Measurements from ENCODE around the gene AGPAT2.

AGPAT2 gene

DNA sequence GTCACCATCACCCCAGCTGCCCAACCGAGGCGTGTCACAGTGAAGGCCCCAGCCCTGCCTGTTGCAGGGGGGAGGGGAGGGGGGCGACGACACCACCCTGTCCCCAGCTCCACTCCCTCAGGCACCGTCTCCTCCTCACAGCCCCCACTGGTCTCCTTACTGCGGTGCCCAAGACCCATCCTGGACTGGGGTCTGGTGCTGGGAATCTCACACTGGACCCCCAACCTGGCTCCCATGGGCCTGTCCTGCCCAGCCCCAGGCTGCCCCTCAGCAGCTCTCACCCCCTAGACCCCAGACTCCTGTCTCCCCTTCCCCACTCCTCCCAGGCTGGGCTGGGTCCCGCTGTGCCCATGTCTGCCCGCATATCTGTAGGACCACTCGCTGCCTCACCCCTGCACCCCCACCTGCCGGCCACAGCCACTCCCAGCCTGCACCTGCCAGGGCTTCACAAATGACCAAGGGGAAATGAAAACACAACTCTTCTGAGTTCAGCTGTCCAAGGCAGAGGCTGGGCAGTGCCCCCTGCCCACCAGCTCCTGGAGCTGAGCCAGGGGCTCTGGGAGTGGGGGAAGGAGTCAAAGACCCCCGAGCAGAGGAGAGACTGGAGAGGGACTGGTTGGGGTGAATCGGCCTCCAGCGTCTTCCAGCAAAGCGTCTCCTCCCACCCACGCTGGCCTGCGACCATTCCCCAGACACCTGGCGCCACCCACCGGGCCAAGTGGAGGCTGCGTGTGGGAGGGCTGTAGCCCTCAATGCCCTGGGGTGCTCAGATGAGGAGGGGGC is 57.2 kb downstream of the AGPAT2 start:
- TF ChIP-seq, protein P1, sequence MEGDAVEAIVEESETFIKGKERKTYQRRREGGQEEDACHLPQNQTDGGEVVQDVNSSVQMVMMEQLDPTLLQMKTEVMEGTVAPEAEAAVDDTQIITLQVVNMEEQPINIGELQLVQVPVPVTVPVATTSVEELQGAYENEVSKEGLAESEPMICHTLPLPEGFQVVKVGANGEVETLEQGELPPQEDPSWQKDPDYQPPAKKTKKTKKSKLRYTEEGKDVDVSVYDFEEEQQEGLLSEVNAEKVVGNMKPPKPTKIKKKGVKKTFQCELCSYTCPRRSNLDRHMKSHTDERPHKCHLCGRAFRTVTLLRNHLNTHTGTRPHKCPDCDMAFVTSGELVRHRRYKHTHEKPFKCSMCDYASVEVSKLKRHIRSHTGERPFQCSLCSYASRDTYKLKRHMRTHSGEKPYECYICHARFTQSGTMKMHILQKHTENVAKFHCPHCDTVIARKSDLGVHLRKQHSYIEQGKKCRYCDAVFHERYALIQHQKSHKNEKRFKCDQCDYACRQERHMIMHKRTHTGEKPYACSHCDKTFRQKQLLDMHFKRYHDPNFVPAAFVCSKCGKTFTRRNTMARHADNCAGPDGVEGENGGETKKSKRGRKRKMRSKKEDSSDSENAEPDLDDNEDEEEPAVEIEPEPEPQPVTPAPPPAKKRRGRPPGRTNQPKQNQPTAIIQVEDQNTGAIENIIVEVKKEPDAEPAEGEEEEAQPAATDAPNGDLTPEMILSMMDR (conservative IDR thresholded peaks at IDR 0.05), result no peak; the same call in 1 of the 2 replicates
- TF ChIP-seq ZFX (IDR thresholded peaks at IDR 0.05), result no peak
- no peak overlapping the region for H3K27ac ChIP-seq

DNA sequence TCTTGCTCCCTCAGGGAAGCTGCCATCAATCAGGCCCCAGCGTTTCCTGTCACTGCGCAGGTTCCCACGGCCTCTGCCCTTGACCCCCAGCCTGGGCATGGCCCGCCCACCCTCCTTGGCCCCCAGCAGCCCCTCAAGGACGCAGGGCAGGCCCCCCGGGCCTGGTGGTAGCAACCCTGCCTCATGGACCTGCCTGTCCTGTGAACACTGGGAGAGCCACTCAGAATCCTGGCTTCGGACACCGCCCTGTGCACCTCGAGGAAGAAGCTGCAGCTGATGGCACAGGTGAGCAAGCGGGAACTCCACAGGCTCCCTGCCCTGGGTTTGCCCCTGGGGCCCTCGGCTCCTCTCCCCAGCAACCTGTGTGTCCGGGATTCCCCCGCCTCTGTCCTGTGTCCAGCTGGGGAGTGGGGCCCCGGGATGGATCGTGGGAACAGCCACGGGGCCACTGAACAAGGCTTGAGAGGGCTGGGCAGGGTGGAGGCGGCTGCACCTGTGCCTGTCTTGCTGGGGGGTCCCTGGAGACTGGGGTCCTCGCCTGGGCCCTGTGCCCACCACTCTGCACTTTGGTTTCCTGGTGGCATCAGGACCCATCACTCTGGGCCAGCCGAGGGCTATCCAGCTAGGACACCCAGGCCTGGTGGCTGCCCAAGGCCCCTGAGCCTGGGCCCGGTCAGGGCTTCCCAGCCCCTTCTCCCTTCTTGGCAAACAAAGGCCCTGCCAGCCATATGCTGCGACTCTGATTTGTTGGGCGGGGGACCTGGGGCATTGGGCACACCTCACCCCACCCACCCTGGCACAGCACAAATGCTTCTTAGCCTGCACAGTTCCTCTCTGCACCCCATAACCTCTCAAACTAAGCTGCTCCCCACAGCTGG is 58.0 kb downstream of the AGPAT2 start:
- H3K27ac ChIP-seq, result no peak overlapping the region
- TF ChIP-seq, protein P1 (conservative IDR thresholded peaks at IDR 0.05), result no peak
- TF ChIP-seq ZFX (IDR thresholded peaks at IDR 0.05), result no peak

DNA sequence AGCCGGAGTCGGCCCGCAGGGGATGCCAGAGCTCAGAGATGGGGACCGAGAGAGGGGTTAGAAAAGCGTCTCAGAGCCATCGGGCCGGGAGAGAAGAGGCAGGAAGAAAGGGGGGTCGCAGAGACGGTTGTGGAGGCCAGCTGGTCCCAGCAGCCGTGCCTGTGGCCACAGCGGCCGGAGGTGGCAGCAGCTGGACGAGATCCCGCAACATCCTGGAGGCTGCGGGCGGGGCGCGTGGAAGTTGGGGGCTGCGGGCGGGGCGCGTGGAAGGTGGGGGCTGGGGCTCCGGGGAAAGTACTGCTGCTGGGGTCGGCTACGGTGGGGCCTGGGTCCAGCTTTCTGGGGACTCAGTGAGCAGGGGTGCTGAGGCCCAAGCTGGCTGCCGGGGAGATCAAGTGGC is 59.0 kb downstream of the AGPAT2 start:
- no peak for TF ChIP-seq ZFX (IDR thresholded peaks at IDR 0.05)
- TF ChIP-seq, protein P1 (conservative IDR thresholded peaks at IDR 0.05), result no peak
- H3K27ac ChIP-seq, result no peak overlapping the region

DNA sequence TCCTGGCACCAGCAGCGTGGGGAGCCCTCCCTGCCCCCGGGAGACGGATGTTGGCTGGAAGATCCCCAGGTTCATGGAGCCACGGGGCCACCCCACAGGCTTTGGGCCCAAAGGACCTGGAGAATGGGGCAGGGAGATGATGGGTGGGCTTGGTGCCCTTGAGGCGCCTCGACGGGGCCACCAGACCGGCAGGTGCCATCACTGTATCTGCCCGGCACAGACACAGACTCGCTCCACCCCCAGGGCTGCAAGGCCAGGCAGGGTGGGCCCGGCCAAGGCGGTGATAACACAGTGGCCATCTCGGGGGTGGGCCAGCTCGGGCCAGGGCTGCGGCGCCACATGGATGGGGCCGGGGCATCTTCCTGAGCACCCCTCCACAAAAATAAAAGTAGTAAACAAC is 59.6 kb downstream of the AGPAT2 start:
- TF ChIP-seq, protein P1 (conservative IDR thresholded peaks at IDR 0.05), result no peak
- no peak for TF ChIP-seq ZFX (IDR thresholded peaks at IDR 0.05)
- H3K27ac ChIP-seq, result no peak overlapping the region

DNA sequence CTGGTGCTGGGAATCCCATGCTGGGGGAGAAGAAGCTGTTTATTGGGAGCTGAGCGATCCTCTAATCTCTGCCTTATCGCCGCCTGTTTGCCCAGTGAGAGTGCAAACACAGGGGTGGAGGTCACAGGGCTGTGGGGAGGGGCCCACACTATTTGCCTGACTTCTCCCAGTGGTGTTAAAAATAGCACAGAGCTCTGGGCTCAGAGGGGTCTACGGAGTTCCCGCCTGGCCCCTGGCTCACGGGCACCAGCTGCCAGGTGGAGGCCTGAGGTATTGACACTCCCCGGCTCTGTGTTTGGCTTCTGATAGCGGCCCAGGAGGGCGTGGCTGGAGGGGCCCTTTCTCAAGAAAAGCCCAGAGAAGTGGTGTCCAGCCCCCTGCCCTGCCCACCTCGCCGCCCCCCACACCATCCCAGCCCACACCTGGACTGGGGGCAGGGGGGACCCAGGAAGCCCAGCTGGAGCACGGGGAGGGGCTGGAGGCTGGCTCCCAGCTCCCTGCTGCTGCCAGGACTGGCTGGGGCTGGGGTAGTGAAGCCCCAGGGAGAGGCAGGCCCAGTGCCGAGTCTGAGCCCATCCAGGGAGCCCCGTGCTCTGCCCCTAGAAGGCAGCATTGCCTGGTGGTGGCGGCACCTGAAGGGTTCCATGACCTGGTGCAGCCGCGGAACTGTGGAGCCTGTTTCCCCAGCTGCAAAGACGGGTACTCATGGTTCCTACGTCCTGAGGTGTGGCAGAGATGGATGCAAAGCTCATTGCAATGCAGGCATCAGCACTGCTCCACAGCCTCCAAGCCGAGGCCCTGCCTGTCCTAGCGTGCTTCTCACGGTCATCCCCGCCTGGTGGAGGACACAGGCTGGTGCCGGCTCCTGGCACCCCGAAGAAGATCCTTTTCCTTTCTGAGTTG is 60.3 kb downstream of the AGPAT2 start:
- TF ChIP-seq, protein P1 (conservative IDR thresholded peaks at IDR 0.05), result no peak; the same call in 1 of the 2 replicates
- no peak for TF ChIP-seq ZFX (IDR thresholded peaks at IDR 0.05)
- peak overlapping the region; percentile 8 for H3K27ac ChIP-seq

DNA sequence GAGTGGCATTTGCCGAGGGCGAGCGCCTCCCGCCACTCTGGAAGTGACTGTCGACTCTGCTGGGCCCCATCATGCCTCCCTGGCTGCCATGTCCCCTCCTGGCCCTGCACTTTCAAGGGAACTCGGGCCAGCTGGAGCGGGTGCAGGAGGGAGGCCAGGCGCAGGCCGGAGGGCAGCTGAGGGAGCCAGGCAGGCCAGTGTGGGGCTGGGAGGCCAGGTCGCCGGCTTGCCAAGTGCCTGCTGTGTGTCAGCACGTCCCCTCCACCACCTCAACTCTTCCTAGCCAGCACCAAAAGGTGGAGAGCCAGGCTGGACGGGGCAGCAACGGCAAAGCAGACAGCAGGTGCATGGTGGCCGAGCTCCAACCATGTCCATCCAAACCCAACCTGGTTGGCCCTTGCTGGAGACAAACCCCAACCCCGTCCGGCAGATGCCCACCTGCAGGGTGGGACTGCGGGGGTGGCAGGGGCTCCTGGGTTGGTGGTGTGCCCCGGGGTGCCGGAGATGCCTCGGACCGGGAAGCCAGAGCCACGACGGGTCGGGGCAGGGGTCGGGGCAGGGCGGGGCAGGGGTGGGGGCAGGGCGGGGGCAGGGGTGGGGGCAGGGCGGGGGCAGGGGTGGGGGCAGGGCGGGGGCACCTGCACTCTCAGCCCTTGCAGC is 61.1 kb downstream of the AGPAT2 start:
- H3K27ac ChIP-seq, result peak overlapping the region; percentile 55
- 0 out of 2 replicates have a peak, but pooled peaks have one; percentile 5 for TF ChIP-seq ZFX (IDR thresholded peaks at IDR 0.05)
- TF ChIP-seq, protein P1 (conservative IDR thresholded peaks at IDR 0.05), result no peak

All from C4-2B (cell line).